Caco-2 (cell line): ENCODE results near the gene MAMLD1. TPM values are rescaled to one million over a fixed set of nuclear protein-coding genes. Genes with fewer than 3 reads are reported as not detected.

Experiments
- BruUV-seq: library from RNA; stranded (reverse); fragments of 400-500 nt; replicated peaks from 2 replicates; lab custom pipeline; 2021; lab: Mats Ljungman, UMichigan
- CTCF ChIA-PET: fragments of 300-600 bp; sonication (Branson Sonifier 250); formaldehyde crosslinking; loops from one replicate; lab custom pipeline; 2022; ENCODE audit warnings: antibody characterized with exemption; lab: Charles Lee
- POLR2A ChIA-PET: fragments of 300-600 bp; sonication (Branson Sonifier 250); formaldehyde crosslinking; loops from one replicate; lab custom pipeline; 2022; ENCODE audit warnings: antibody characterized with exemption; lab: Charles Lee
- DNase-seq, 2 experiments: peaks; one replicate each; pipeline versions ENCODE4 v3.0.0 to v3.0.0-alpha.2; 2020 to 2022
- H3K27me3 ChIP-seq: replicated peaks from 2 replicates; pipeline ENCODE4 v1.6.0; 2011; ENCODE audit warnings: low read length; ENCODE audit not compliant: control insufficient read depth, insufficient read depth
- H3K36me3 ChIP-seq: 2 replicates; pipeline ENCODE4 v1.5.1; 2011; ENCODE audit warnings: low read length; ENCODE audit not compliant: control insufficient read depth, insufficient read depth
- H3K4me1 ChIP-seq: fragments of 250-450 bp; sonication (Bioruptor Pico); 2 replicates; pipeline ENCODE4 v1.5.1; 2020; ENCODE audit warnings: mild to moderate bottlenecking
- H3K4me3 ChIP-seq: 2 replicates; pipeline ENCODE4 v1.5.1; 2011; ENCODE audit warnings: low read depth, mild to moderate bottlenecking, control low read depth, low read length
- H3K9me3 ChIP-seq: fragments of 250-450 bp; sonication (Bioruptor Pico); 2 replicates; pipeline ENCODE4 v1.5.1; 2020; ENCODE audit warnings: mild to moderate bottlenecking, moderate library complexity
- H3K27ac Mint-ChIP-seq: one replicate; pipeline ENCODE4 v1.8.0; 2022; ENCODE audit warnings: mixed read lengths; ENCODE audit not compliant: unreplicated experiment
- H3K27me3 Mint-ChIP-seq: one replicate; pipeline ENCODE4 v1.8.0; 2022; ENCODE audit warnings: mixed read lengths; ENCODE audit not compliant: insufficient read depth, unreplicated experiment
- H3K36me3 Mint-ChIP-seq: one replicate; pipeline ENCODE4 v1.8.0; 2022; ENCODE audit warnings: mild to moderate bottlenecking, mixed read lengths; ENCODE audit not compliant: insufficient read depth, unreplicated experiment
- H3K4me1 Mint-ChIP-seq: one replicate; pipeline ENCODE4 v1.8.0; 2022; ENCODE audit warnings: low read depth, mixed read lengths; ENCODE audit not compliant: unreplicated experiment
- H3K4me3 Mint-ChIP-seq: one replicate; pipeline ENCODE4 v1.8.0; 2022; ENCODE audit warnings: mild to moderate bottlenecking, moderate library complexity, mixed read lengths; ENCODE audit not compliant: unreplicated experiment
- H3K9me3 Mint-ChIP-seq: one replicate; pipeline ENCODE4 v1.8.0; 2022; ENCODE audit warnings: mixed read lengths; ENCODE audit not compliant: unreplicated experiment
- intact Hi-C: fragments of 100-400 bp; cut with micrococcal nuclease; formaldehyde crosslinking; loops from one replicate; pipeline ENCODE4 v1.10.0; 2022; ENCODE audit not compliant: unreplicated experiment
- total RNA-seq: library from RNA; stranded (reverse); gene quantifications from 2 replicates; pipeline ENCODE4 v1.2.3, GENCODE V29; 2022
- TF ChIP-seq, protein P1 (sequence below), 2 experiments: fragments of 200-600 bp in 1 of 2; IDR thresholded peaks; 1 replicate in 1 of 2; 2 replicates in 1 of 2; pipeline versions ENCODE4 v1.5.1 to v1.8.0; 2011 to 2022; ENCODE audit warnings: antibody characterized with exemption in 1 of 2, control low read depth in 1 of 2, inconsistent platforms in 1 of 2, low read depth in 1 of 2, low read length in 1 of 2, mild to moderate bottlenecking in 1 of 2, moderate library complexity in 1 of 2; ENCODE audit not compliant: insufficient read depth in 1 of 2, severe bottlenecking in 1 of 2, unreplicated experiment in 1 of 2

MAMLD1 gene
- total RNA-seq, 1 experiment from 2014 or later, result not detected

DNA sequence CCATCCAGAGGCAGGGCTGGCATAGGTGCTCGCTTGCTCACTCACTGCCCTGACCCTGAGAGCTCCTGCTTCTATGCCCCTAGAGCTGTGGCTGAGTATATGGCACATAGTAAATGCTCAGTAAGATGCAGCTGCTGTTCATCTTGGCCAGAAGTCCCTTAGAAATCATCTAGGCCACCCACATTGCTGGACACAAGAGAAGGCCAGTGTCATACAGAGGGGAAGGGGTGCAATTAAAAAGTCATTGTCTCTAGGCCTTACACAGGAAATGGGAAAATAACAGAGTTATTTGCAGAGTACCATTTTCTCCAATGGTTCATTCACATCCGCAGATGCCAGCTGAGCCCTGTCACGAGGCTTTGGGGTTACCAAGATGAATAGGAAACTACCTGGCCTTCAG lies 88.8 kb downstream of the MAMLD1 start:
- POLR2A ChIA-PET, result no interaction called here

DNA sequence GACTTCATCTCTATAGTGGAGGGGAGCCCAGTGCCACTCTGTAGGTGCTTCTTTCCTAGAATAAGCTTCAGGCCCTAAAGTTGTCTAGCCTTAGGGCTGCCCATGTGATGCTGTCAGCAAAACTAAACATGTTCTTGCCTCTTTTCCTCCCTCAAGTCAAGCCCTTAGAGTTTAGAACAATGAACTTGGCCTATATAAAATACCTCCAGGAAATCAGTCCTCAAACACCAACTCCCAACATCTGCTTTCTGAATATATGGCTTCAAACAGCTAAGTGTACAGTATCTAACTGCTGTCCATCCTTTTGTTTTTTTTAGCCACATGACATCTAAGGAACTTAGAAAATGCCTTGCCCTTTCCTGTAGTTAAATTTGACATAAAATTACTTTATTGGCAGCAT lies 91.0 kb downstream of the MAMLD1 start:
- POLR2A ChIA-PET, result no interaction called here
- peaks cover 7% of the 10 kb centered on the region for H3K27me3 Mint-ChIP-seq
- CTCF ChIA-PET, result no interaction called here

More for the DNA sequence above, 88.8 kb downstream of the MAMLD1 start:
- BruUV-seq, result no TSS peak
- Histone ChIP-seq H3K9me3 (no peaks in the 10 kb centered on the region), H3K4me1 (no peaks in the 10 kb centered on the region), H3K36me3 (no peaks in the 10 kb centered on the region), H3K4me3 (no peak overlapping the region), H3K27me3 (no peaks in the 10 kb centered on the region)
- Mint-ChIP-seq H3K27me3 (peaks cover 7% of the 10 kb centered on the region), H3K36me3 (no peaks in the 10 kb centered on the region), H3K4me3 (no peak overlapping the region), H3K9me3 (no peaks in the 10 kb centered on the region), H3K27ac (no peak overlapping the region), H3K4me1 (no peaks in the 10 kb centered on the region)
- intact Hi-C loops, result no loop called here
- TF ChIP-seq, protein P1, sequence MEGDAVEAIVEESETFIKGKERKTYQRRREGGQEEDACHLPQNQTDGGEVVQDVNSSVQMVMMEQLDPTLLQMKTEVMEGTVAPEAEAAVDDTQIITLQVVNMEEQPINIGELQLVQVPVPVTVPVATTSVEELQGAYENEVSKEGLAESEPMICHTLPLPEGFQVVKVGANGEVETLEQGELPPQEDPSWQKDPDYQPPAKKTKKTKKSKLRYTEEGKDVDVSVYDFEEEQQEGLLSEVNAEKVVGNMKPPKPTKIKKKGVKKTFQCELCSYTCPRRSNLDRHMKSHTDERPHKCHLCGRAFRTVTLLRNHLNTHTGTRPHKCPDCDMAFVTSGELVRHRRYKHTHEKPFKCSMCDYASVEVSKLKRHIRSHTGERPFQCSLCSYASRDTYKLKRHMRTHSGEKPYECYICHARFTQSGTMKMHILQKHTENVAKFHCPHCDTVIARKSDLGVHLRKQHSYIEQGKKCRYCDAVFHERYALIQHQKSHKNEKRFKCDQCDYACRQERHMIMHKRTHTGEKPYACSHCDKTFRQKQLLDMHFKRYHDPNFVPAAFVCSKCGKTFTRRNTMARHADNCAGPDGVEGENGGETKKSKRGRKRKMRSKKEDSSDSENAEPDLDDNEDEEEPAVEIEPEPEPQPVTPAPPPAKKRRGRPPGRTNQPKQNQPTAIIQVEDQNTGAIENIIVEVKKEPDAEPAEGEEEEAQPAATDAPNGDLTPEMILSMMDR (IDR thresholded peaks at IDR 0.05; ENCODE audit: insufficient read depth in 1 of 2, low read depth in 1 of 2, low read length in 1 of 2, severe bottlenecking in 1 of 2, unreplicated experiment in 1 of 2), result no peak
- CTCF ChIA-PET, result no interaction called here
- no peak for DNase-seq

DNA sequence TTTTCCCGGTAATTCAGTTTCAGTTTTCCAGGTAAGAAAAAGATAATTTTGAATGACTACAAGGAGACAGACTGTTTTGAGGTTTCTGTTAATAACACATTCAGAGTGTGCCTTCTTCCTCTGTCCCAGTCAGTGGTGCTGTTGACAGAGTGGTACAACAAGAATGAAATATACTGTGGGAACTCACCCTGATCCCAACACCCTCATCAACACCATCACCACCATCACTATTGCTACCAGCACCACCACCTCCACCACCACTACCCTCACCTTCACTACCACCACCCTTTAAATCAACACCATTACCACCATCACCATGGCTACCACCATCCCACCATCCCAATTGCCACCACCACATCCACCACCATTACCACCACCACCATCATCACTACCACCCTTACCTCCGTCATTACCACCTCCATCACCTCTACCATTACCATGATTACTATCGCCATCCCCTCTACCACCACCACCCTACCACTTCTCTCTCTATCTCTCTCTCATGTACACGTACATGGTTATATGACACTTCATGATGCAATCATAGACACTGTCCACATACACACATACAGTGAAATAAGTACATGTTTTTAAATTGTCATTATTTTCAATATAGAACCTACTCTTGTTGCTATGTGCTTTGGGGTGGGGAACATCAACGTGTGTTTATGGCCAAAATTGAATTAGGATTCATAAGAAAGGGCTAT lies 91.5 kb downstream of the MAMLD1 start:
- Mint-ChIP-seq H3K27me3 (peaks cover 10% of the 10 kb centered on the region), H3K27ac (no peak overlapping the region), H3K4me3 (no peak overlapping the region), H3K4me1 (no peaks in the 10 kb centered on the region), H3K36me3 (no peaks in the 10 kb centered on the region), H3K9me3 (no peaks in the 10 kb centered on the region)
- no peaks in the 10 kb centered on the region for H3K36me3 ChIP-seq
- TF ChIP-seq, protein P1 (IDR thresholded peaks at IDR 0.05; ENCODE audit: insufficient read depth in 1 of 2, low read depth in 1 of 2, low read length in 1 of 2, severe bottlenecking in 1 of 2, unreplicated experiment in 1 of 2), result no peak
- no peak overlapping the region for H3K4me3 ChIP-seq
- intact Hi-C loops, result no loop called here
- ChIA-PET CTCF (no interaction called here), POLR2A (no interaction called here)
- no peaks in the 10 kb centered on the region for H3K27me3 ChIP-seq
- BruUV-seq, result no TSS peak
- no peaks in the 10 kb centered on the region for H3K4me1 ChIP-seq
- no peaks in the 10 kb centered on the region for H3K9me3 ChIP-seq
- no peak for DNase-seq

More for the DNA sequence above, 91.0 kb downstream of the MAMLD1 start:
- Mint-ChIP-seq H3K4me3 (no peak overlapping the region), H3K27ac (no peak overlapping the region), H3K4me1 (no peaks in the 10 kb centered on the region), H3K9me3 (no peaks in the 10 kb centered on the region), H3K36me3 (no peaks in the 10 kb centered on the region)
- BruUV-seq, result no TSS peak
- no peak for DNase-seq
- Histone ChIP-seq H3K4me1 (no peaks in the 10 kb centered on the region), H3K36me3 (no peaks in the 10 kb centered on the region), H3K4me3 (no peak overlapping the region), H3K27me3 (no peaks in the 10 kb centered on the region), H3K9me3 (no peaks in the 10 kb centered on the region)
- intact Hi-C loops, result no loop called here
- TF ChIP-seq, protein P1 (IDR thresholded peaks at IDR 0.05; ENCODE audit: insufficient read depth in 1 of 2, low read depth in 1 of 2, low read length in 1 of 2, severe bottlenecking in 1 of 2, unreplicated experiment in 1 of 2), result no peak
